GM18861 (cell line): Measurements from ENCODE around the gene CFAP99.

Experiments
- ATAC-seq: cut with Tn5 transposase; IDR thresholded peaks from one replicate; pipeline ENCODE4 v1.9.1; 2021; ENCODE audit not compliant: unreplicated experiment

The CFAP99 gene

DNA sequence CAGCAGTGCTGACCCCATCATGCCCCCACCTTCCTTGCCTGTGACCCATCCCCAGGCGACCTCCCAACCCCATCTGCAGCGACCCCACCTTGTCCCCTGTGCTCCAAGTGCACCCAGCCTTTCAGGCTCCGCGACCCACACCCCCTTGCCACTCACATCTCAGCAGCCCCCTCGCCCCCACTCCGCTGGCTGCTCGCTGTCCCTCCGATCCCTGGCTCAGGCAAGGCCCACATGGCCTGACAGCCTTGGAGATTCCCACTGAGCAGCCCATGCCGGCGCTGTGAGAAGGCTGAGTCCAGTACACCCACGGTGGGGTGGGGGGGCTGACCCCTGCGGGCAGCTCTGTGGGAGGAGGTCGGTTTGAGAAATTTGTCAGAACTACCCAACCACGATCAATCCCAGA, 9.4 kb upstream of the CFAP99 start:
- no peak for ATAC-seq

DNA sequence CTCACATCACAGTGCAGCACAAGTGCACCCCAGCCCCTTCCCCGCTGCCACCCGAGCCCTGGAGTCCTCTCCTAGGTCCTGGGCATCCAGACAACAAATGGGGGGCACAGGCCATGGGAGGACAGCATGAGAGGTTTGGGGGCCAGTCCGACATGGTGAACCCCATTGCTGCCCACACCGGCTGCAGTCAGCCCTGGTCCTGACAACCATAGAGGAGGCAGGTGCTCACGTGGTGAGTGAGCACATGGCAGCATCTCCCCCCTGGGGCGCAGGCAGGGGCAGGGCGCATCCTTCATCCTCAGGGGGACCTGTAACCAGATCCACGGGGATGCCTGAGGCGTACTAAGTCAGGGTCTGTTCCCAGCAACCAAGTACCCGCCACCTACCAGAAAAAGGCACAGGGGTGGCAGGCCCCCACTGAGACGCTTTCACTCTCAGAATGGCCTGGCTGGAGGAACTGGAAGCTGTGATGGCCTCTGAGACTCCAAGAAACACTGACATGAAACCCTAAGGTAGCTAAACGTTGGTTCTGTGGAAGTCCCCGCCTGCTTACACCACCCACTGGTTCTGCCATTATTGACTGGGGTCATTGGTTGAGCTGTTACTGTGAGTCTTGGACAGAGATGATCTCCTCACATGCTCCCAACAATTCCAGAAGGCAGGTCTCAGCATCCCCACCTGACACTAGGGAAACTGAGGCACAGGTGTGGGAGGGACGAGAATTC, 6.8 kb upstream of the CFAP99 start:
- ATAC-seq, result no peak

DNA sequence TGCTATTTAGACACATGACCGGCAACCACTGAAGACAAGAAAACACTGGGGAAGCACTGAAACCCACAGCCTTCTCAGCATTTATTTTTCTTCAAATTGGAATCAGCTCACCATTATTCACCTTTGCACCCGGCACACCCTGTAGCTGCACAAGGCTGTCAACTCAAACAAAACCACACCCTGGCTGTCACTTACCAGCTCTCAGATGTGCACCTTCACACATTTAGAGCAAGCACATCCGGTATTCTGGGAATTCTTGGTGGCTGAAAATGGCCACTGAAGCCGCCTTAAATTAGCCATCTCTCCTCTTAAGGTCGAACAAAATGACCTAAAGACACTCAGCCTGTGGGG, 6.2 kb upstream of the CFAP99 start:
- ATAC-seq, result no peak

DNA sequence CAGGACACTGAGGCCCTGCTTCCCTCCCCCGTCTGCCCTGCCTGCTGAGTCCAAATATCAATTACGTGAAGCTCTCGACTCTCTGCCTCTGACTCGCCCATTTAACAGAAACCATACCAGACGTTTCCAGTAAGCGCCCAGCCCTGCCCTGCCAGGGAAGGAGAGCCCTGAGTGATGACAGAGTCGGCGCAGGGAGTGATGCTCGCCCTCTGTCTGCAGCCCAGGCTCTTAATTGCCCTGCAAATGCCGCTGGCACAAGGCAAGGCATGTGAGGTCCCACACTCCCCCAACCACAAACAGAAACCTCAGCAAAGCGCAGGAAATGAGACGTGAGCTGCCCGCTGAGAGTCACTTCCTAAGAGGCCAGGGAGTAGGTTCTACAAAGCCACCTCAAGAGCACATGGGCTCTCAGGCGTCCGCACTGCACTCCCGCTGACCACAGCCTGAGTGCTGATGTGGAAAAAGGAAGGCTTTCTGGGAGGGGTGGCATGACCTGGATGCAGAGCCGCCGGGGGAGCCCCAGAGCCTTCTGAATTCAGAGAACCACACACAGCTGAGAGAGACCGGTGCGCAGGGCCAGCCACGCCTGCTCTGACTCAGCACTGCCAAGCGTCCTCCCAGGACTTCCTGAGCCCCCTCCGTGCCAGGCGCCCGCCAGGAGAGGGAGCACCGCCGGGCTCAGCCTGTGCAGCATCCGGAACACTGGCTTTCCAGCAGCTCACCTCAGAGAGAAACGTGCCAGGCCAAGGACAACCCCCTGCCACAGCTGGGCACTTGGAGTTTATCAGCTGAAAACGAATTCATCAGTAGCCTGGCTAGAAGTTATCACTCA, 5.7 kb upstream of the CFAP99 start:
- peak; percentile 47 for ATAC-seq

DNA sequence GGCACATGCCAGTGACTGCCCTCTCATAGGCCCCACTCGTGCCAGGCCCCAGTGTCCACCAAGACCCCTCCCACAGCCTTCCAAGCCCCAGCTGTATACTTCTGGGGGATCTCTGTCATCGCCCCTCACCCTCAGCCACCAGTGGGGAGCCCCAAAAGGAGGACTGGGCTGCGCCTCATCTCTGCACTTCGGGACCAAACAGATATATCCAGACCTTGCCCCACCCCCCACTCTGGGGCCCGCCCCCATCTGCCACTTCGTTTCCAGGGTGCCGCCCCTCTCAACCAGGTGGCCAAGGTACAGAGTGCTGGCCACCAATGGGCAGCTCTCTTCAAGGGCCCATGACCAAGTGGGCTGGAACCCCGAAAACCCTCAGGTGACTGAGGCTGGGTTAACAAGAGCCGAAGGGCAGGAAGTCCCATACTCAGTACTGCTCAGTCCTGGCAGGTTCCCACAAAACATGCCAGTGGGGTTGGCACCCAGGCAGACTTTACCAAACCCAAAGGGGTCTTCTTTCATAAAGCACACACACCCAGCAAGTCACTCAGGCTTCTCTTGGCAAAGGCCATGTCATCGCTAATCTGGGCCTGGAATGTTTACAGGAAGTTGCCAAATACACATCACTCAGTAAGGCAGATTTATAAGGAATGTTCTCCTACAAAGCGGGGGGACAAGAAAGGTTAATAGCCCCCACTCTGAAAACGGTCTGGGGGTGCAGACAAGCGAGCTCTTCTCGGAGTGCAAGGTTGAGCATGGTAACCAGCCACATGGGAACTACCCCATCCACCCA, 4.7 kb upstream of the CFAP99 start:
- ATAC-seq, result no peak

DNA sequence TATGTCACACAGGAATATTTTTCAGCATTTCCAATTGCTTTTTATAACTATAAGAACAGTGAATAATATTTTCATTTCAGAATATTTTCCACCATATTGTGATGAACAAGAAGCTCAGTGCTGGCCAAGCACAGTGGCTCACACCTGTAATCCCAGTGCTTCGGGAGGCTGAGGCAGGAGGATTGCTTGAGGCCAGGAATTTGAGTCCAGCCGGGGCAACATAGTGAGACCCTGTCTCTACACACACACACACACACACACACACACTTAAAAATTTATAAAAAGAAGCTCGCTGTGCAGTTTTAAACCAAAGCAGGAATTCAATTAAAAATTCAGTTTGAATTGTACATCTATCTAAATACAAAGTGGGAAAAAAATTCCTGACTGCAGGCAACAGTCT, 3.5 kb upstream of the CFAP99 start:
- no peak for ATAC-seq

DNA sequence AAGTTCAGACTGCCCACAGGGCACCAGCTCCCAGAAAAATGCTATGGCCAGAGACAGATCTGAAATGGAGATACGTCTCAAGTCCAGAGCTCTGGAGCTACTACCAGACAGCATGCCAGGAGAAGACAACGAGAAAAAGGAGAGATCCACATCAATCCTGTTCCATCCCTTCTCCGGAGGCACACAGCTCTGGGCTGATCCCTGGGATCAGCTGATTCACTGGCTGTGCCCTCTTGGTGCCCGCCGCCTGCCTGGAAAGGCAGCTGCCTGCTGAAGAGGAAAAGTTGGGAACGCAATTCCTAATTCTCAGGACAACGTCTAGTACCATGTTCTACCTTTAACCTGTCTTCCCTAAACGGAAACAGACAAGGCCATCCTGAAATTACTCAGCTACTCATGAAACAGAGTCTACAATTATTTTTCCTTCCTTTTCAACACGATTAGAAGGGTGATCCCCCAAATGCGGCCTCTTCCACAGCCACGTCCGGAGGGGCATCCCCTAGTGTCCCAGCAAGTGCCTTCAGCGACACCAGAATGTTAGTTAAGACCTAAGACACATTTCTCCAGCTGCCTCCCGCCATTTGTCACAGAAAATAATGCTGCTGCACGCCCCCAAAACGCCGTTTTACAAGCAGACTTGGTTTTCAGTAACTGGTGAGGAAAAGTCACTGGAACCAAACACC, 2.7 kb upstream of the CFAP99 start:
- ATAC-seq, result no peak

DNA sequence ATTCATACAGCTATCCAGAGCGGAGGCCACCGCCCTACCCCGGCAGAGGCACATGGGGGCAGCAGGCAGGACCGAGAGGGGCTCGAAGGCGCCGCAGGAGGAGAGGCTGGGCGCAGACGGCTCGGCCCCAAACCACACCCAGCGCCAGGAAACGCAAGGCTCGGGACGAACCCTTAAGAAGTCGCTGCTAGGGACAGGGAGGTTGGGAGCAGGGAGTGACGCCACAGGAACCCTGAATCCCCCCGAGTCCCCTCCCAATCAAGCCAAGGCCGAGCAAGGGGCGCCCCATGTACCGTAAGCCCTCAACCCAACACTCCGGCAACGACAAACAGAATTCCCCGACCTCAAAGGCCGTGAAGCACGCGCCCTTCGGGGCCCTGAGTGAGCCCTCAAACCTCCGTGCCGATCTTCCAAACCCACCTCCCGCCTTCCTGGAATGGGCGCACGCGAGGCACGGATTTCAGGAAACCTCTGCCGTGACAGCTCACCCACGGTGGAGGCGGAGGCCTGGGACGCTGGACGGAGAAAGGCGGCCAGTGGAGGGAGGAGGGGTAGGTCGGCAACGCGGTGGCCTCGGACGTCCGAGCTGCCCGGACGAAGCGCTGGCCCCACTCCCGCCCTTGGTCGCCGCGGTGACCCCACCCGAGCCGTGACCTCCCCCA, 2.1 kb upstream of the CFAP99 start:
- no peak for ATAC-seq

DNA sequence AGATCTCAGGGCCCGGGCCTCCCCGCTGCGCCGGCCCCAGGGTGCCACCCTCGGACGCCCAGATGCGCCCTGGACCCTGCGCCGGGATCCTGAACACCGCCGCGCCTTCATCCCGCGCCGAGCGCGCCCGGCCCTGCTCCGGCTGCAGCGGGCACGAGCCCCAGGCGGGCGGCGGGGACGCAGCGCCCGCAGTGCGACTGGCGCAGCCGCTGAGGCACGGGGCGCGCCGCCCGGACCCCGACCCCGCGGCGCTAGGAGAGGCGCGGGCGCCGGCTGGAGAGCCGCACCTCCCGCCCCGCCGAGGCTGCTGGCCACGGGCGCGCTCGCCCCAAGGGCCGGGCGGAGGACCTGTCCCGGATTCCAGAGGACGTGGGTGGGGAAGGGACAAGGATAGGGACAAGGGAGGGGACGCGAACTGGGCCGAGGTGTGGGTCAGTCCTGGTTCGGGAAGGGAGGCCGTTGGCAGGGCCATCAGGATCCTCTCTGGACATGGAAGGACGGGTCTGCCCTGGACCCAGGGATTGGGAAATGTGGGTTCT, 1.5 kb upstream of the CFAP99 start:
- no peak for ATAC-seq

DNA sequence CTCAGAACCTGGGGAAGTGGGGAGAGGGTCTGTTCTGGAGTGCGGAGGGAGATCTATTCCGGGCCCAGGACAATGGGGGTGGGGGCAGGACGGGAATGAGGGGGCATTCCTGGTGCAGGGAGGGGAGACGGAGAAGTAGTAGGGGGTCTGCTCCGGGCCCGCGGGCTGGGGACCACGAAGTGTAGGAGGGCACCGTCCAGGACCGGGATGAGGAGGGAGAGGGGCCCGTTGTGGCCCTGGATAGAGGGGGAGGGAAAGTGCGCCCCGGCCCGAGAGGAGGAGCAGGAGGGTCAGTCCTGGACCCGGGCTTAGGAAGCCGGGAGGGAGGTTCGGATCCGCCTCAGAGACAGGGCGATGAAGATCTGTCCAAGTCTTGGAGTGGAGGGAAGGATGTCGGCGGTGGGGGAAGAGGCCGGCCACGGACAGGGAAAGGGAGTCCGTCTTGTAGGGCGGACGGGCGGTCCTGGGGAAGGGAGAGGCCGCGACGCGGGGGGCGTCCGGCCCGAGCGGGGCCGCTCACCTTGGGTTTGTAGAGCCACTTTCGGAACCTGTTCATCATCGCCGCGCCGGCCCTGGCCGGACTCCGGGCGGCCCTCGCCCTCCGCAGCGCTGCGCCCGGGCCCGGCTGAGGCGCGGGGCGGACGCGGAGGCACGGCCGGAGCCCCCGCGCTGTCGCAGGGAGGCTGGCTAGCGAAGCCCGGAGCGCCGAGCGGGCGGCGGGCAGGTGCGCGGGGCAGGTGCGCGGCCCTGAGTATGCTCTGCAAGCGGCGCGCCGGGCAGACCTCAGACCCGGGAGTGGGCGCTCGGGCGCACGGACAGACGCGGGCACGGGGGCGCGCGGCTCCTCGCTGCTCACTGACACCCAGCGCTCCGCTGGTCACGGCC, 748 bp upstream of the CFAP99 start, which contains the start of gene ZFYVE28:
TSS of gene ZFYVE28 (minus strand) at position 881 of the 885 bp plus-strand sequence. CDS start at position 559, 322 bp downstream.
- ATAC-seq, result peak; percentile 10

DNA sequence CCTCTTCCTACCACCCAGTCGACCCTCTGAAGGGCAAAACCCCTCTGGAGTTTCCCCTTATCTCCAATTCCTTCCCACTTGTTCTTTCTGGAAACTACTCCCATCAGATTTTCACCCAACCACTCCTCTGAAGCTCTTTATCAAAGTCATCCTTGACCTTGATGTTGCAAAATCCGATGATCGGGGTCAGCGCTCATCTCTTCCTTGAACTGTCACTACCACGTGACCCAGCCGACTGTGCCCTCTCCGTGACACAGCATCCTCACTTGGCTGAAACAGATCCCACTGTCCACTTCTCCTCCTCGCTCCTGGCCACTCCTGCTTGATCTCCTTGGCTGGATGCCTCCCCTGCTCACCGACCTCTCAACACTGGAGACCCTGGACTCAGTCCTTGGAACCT, 1.1 kb downstream of the CFAP99 start:
- ATAC-seq, result no peak

DNA sequence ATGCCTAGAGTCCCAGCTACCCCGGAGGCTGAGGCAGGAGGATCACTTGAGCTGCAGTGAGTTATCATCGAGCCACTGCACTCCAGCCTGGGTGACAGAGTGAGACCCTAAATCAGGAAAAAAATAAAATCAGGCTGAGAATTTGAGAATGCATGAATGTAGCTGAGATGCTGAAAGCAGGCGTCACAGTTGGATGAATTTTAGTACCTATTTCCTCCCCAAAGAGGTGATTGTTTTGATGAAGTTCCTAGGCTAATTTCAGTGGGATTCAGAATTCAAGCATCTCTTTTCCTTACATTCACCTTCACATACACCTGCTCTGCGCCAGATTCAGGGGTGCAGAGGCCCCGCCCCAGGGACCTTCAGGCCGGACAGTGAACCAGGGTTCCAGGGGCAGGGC, 3.2 kb downstream of the CFAP99 start:
- no peak for ATAC-seq

DNA sequence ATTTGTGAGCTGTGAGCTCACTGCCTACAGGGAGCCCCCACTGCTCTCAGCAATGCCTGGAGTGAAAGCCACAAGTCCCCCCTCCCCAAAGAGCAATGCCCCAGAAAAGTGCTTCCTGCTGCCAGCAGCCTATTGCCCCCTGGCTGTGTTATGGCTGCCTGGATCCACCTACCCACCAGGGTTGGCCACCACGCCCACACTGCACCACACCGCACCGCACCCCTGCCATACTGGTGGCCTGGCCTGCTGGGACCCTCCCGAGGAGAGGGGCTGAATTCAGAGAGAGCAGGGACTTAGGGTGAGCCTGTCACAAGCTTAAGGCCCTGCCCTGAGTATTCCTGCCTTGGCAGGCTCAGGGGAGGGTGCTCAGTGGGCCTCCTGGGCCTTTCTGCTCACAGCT, 4.3 kb downstream of the CFAP99 start:
- ATAC-seq, result no peak

DNA sequence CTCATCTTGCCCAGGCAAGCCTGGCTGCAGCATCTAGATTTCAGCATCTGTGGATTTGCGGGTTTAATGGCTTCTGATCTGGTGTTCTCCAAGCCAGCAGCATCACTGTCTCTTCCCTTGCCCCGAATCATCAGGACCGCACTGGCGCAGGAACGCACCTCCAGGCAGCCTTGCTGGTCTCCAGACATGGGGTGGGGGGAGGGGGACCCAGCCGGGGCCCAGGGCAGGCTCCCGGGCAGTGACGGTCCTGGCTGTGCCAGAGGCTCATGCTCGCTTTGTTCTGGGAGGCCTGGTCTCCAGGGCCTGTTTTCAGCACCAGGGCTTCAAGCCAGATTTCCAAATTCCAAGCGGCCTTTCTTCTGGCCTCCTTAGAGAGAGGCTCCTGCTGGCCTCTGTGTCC, 4.9 kb downstream of the CFAP99 start:
- ATAC-seq, result no peak

DNA sequence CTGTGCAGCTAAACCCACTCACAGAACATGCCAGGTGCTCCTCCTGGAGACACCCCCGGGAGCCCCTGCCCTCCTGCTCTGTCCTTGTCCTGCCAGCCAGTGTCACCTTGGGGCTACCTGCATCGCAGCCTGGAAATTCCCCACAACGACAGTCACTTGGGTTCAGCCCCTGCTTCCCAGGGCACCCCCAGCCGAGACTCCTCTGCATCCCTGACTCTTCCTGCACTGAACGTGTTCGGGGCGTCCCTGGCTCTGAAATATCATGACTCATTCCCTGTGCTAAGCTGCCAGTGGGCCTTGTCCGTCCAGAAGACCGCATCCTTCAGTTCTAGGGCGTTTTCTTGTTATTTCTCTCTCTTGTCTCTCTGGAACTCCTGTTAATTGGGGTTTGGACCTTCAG, 5.8 kb downstream of the CFAP99 start:
- no peak for ATAC-seq

DNA sequence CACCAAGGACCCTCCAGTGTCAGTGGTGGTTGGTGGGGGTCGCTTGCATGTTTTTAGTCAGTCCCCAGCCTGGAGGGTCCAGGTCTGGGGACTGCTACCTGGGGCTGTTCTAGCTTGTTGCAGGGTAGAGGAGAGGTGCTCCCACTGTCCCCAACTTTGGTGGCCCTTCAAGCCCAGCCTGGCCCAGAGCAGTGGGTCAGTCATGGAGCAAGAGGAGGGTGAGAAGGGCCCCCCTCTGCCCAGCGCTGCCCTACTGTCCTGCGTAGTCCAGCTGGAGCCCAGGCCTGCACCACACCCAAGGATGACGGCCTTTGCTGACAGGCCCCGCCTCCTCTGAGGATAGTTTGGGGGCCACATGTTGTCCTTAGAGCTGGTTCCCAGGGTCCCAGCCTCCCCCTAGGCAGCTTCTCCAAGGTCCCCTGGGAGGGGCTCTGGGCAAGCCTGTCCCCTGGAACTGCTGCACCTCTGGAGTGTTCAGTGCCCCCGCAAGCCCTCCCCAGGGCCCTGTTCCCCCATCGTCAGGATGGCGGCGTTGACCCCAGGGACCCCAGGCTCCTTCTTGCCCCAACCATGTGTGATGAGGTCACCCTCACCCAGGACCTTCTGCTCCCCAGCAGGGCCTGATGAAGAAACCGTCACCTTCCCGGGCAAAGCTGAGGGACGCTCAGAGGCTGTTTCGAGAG, 6.8 kb downstream of the CFAP99 start:
- no peak for ATAC-seq

DNA sequence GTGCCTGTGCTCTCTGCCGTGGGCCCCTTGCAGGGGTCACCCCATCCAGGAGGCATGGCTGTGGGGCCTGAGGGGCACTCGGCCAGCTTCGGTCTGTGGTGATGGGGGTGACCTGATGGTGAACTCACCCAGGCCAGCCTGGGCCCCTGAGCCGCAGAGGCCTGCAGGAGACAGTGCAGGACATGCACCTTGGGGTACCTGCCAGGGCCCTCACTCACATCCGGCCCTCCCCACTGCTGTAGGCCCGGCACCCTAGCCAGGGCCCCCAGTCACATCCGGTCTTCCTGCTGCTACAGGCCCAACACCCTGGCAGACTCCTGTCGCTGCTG, 7.3 kb downstream of the CFAP99 start:
- no peak for ATAC-seq

DNA sequence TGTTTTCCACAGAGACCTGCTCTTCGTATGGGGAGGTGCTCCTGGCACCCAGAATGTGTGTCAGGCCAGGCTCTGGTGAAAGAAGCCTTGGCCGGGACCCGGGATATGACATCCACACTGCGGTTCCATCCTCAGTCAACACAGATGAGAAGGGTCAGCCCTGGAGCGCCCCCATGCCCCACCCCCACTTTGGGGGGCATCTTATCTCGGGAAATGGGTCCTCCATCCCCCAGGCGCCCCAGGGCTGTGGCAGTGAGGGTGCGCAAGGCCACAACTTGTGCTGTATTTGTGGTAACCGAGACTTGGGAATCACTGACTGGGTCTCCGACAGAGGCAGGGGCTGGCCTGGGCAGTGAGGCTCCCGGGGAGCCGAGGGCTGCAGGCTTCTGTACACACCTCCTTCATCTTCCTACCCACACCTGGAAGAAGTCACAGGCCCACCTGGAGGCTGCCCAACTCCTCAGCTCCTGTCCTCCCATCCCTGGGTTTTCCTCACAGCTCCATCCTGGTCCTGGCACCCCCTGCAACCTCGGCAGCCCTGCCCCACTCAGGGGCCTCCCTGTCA, 8.0 kb downstream of the CFAP99 start:
- ATAC-seq, result no peak
